CD4-positive, alpha-beta T cell treated with Interleukin-6 for 4 hours (primary cell): ENCODE results near the gene MTM1.
A peak's percentile ranks its signal among the peaks of the same experiment; 100 is the strongest.

ENCODE experiments used
- DNase-seq: peaks from one replicate; pipeline ENCODE4 v3.0.0-alpha.2; 2020; ENCODE audit warnings: mixed read lengths

Gene MTM1

GRCh38 chrX:150551963-150552362 is 16.5 kb upstream of the MTM1 start:
- no peak for DNase-seq

- DNase-seq, result no peak
Observed at GRCh38 chrX:150558424-150558823, 10.0 kb upstream of the MTM1 start.

DNA sequence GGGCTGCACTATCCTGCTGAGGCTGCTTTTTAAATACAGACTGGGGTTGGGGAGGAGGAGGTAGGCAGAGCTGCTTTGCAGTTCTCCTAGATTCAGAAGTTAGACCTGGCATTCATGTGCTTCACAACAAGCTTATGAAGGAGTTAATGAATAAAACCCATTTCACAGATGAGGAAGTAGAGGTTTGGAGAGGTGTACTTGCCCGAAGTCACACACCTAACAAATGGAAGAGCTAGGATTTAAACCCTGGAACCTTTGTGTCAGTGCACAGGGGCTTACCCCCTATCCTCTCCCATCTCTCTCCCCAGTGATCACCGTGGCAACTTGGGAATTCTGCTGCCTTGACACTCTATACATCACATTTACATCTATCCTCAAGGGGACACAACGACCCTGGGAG is 3.6 kb upstream of the MTM1 start:
- DNase-seq, result no peak

- no peak for DNase-seq
Observed at GRCh38 chrX:150565551-150565950, 2.9 kb upstream of the MTM1 start.

- no peak for DNase-seq
Observed at GRCh38 chrX:150566734-150567182, 1.7 kb upstream of the MTM1 start.

DNA sequence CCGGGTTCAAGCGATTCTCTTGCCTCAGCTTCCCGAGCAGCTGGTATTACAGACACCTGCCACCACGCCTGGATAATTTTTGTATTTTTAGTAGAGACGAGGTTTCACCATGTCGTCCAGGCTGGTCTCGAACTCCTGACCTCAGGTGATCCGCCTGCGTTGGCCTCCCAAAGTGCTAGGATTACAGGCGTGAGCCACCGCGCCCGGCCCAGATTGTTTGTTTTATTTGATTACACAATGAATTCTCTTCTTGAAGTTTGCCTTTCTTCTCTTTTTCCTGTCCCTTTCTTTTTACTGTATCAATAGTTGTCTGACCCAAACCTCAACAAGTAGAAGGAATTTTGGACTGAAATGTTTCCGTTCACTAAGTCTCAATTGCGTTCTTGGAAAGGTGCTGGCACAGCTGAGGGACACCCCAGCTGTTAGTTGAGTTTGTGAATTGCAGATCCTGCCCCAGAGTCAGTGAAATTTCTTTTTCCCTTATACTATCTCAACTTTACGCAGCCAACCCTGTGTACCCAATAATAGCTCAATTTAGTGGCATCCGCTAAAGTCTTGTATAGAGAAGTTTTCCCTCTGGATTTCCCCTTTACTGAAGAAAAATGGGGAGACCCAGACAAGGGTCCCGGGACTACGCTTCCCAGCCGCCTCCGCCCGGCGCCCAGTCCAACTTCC is 639 bp upstream of the MTM1 start:
- no peak for DNase-seq

GRCh38 chrX:150569155-150569477 is 695 bp downstream of the MTM1 start:
- peak; percentile 61 for DNase-seq

- peak; percentile 28 for DNase-seq
Observed at GRCh38 chrX:150570512-150570911, 2.1 kb downstream of the MTM1 start.

DNA sequence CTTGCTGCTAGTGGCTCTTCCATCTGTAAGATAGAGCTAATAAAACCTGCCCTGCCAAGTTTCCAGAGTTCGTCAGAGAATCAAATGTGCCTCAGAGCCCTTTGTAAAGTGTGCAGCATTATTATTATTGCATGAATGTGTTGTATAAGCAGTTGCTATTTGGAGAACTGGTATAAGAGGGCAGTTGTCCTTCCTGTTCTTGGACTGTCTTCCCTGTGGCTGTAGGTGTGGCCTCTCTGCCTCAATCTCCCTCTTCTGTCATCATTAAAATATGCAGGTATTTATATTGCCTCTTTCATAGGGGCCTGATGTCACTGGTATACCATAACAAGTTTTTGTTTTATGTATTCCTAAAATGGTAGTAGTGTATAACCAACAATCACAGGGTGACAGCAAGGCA is 3.8 kb downstream of the MTM1 start:
- DNase-seq, result no peak

- no peak for DNase-seq
Observed at GRCh38 chrX:150573106-150573505, 4.7 kb downstream of the MTM1 start.

- DNase-seq, result peak; percentile 8
Observed at GRCh38 chrX:150573702-150574101, 5.3 kb downstream of the MTM1 start.

DNA sequence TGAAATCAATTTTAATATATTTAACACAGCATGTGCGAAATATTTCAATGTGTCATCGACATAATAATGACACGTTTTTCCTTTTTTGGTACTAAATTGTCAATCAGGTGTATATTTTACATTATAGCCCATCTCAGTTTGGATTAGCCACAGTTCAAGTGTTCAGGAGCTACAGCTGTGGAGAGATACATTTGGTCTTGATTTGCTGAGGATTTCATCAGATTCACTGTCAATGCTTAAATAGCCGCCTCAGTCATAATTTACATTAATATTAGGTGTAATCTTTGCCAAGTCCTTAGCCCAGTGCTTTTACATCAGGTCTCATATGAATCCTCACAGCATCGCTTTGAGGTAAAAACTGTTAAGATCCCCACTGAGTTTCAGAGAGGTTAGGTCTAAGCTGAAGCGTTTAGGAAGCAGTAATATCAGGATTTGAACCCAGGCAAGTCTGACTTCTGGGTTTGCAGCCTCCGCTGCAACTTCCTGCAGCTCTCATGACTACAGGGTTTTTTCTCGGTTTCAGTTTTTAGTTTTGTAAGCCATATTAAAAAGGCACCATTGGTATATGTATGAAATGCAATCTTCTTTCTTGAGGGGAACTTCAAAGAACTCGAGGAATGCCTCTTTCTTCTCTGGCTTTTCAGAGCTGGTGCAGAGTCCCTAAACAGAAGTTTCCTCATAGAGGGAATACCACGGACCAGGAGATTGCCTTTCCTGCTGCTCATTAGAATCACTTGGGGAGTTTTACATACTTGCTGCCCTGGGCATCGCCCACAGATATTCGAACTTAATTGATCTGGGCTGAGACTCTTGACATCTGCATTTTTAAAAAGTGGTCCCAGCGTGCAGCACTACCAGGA is 6.4 kb downstream of the MTM1 start:
- DNase-seq, result peak; percentile 23

- DNase-seq, result peak; percentile 66
Observed at GRCh38 chrX:150575419-150575814, 7.0 kb downstream of the MTM1 start.

DNA sequence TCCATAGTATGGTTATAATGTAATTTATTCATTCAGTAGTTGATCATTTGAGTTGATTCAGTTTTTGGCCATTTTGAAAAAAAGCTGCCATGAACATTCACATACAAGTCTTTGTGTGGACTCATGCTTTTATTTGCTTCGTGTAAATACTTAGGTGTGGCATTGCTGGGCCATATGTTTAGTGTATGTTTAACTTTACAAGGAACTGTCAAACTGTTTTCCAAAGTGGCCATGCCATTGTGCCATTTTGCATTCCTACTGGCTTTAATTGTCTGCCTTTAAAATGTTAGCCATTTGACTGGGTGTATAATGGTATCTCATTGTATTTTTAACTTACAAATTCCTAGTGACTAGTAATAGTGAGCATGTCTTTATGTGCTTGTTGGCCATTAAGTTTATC is 8.8 kb downstream of the MTM1 start:
- DNase-seq, result no peak

DNA sequence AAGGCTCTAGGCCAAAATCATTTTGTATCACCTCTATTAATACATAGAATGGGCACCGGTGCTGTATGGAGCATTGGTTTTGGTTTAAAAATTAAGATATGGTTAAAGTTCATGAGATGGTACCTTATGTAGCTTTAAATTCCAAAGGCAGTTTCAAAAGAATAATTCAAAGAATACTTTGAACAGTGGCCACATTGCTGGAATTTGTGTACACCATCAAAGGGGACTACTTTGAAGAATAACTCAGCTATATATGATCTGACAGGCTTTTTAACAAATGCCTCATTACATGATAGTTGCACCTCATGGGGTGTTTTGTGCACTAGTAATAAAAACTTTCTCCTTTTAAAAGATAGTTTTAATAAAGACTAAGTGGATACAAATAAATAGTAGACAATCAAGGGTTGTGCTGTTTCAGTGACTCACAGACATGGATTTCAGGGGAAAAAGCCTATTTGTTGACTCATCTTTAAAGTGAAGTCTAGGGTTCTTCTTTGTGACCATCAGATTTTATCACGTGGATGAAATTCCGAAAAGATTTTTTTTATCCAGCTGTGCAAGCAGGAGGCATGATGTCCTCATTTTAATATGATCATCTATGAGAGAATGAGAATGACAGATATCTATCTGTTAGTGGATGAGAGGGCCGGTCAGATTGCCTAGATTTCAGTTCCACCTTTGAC is 12.8 kb downstream of the MTM1 start:
- DNase-seq, result no peak

GRCh38 chrX:150582338-150582948 is 14.0 kb downstream of the MTM1 start:
- DNase-seq, result no peak

- DNase-seq, result peak; percentile 66
Observed at GRCh38 chrX:150587585-150588503, 19.4 kb downstream of the MTM1 start.

- no peak for DNase-seq
Observed at GRCh38 chrX:150594584-150594983, 26.2 kb downstream of the MTM1 start.

- no peak for DNase-seq
Observed at GRCh38 chrX:150599226-150599625, 30.8 kb downstream of the MTM1 start.

DNA sequence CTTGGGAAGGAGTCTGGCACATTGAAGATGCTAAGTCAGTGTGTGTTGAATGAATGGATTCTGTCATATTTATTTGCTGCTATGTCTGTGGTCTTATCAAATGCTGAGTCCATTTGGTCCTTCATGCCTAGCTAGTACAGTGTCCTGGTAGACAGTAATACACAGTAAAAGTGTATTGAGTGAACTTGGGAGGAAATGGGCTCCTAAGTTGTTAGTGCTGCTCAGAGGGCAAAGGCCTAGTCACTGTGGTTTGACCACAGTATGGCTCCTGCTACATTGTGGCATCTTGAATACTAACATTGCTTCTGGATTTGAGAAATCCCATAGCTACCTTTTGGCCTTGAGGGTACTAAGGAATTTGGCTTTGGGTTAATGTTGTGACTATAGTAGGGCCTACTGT is 33.9 kb downstream of the MTM1 start:
- DNase-seq, result no peak

DNA sequence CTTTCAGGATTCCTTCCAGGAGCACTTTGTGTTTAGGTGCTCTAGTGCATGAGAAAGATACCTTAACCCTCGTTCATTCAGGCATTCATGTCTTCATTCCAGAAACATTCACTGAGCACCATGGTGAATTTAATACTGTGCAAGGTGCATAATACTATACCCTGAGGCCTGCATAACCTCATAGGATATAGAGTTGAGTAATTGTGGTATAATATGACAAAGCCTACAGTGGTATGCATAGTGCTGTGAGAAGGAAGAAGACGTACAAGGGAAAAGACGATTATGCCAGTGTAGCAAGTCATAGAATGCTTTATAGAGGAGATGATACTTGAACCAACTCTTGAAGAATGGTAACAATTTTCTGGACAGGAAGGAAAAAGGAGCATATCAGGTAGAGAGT is 34.3 kb downstream of the MTM1 start:
- DNase-seq, result no peak

DNA sequence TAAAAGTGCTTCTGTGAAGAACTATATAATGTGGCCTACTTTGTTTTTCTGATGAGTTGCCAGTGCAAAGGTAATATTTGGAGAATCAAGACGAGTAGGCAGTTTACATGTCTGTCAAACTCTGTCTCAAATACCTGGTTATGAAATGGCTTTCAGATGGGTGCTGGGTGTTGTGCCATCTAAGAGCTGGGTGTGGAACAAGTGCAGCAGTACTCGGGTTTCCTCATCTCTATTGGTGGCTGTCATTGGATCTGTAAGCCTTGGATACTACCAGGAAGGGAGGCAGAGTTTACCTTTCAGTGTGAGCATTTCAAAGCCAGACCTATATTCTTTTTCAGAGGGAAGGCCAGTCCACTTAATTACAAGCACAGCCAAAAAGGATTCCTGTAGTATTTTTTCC is 37.2 kb downstream of the MTM1 start:
- no peak for DNase-seq
